HG03342 (cell line): ENCODE results near the gene TFDP2.
"Not testable (repeated sequence)": the region's sequence is repeated elsewhere in the genome, so short reads cannot be mapped to it uniquely, and the experiment has no call there.

Source experiments
- ATAC-seq: cut with Tn5 transposase; IDR thresholded peaks from one replicate; pipeline ENCODE4 v1.9.1; 2021; ENCODE audit warnings: mild to moderate bottlenecking, moderate library complexity; ENCODE audit not compliant: unreplicated experiment

Gene TFDP2

GRCh38 chr3:142026333-142026732 is 123.0 kb downstream of the TFDP2 start:
- no peak for ATAC-seq

- peak; percentile 64 for ATAC-seq
Observed at GRCh38 chr3:142022381-142022780, 127.0 kb downstream of the TFDP2 start.

- ATAC-seq, result no peak
Observed at GRCh38 chr3:142021127-142021526, 128.2 kb downstream of the TFDP2 start.

GRCh38 chr3:142019794-142020320 is 129.5 kb downstream of the TFDP2 start:
- ATAC-seq, result peak; percentile 79

GRCh38 chr3:142013993-142014392 is 135.4 kb downstream of the TFDP2 start:
- ATAC-seq, result no peak

GRCh38 chr3:142013326-142013980 is 135.9 kb downstream of the TFDP2 start:
- no peak for ATAC-seq

GRCh38 chr3:142009029-142009428 is 140.3 kb downstream of the TFDP2 start:
- ATAC-seq, result no peak

GRCh38 chr3:142007710-142008399 is 141.5 kb downstream of the TFDP2 start:
- no peak for ATAC-seq

- not testable (repeated sequence) for ATAC-seq
Observed at GRCh38 chr3:142004957-142005356, 144.4 kb downstream of the TFDP2 start.

GRCh38 chr3:142004025-142004424 is 145.3 kb downstream of the TFDP2 start:
- ATAC-seq, result no peak

- no peak for ATAC-seq
Observed at GRCh38 chr3:142003291-142003690, 146.1 kb downstream of the TFDP2 start.

- ATAC-seq, result no peak
Observed at GRCh38 chr3:142000325-142000870, 148.9 kb downstream of the TFDP2 start.

GRCh38 chr3:141998669-141999290 is 150.6 kb downstream of the TFDP2 start:
- ATAC-seq, result no peak

- no peak for ATAC-seq
Observed at GRCh38 chr3:141996437-141996836, 152.9 kb downstream of the TFDP2 start.

GRCh38 chr3:141994856-141995255 is 154.5 kb downstream of the TFDP2 start:
- no peak for ATAC-seq

GRCh38 chr3:141992512-141992911 is 156.8 kb downstream of the TFDP2 start:
- ATAC-seq, result no peak

GRCh38 chr3:141986548-141987107 is 162.7 kb downstream of the TFDP2 start:
- ATAC-seq, result no peak

GRCh38 chr3:141981084-141981483 is 168.3 kb downstream of the TFDP2 start:
- no peak for ATAC-seq

- no peak for ATAC-seq
Observed at GRCh38 chr3:141979050-141979671, 170.2 kb downstream of the TFDP2 start.

GRCh38 chr3:141974777-141975176 is 174.6 kb downstream of the TFDP2 start:
- not testable (repeated sequence) for ATAC-seq

GRCh38 chr3:141972399-141972798 is 176.9 kb downstream of the TFDP2 start:
- no peak for ATAC-seq
